Epithelial cell of esophagus (primary cell): ENCODE data around the gene TMEM235.
A peak's percentile ranks its signal among the peaks of the same experiment; 100 is the strongest.

Experiments used
- DNase-seq: peaks from one replicate; pipeline ENCODE4 v3.0.0; 2010; ENCODE audit warnings: low read depth
- H3K4me3 ChIP-seq: 2 replicates; pipeline ENCODE4 v1.5.1; 2011; ENCODE audit warnings: mild to moderate bottlenecking, low read length, control low read depth
- TF ChIP-seq, protein P1 (sequence below): IDR thresholded peaks from 2 replicates; pipeline ENCODE4 v1.5.1; 2011; ENCODE audit warnings: low read depth, mild to moderate bottlenecking, low read length, control low read depth, inconsistent platforms; ENCODE audit not compliant: insufficient read depth; ENCODE audit errors: missing control alignments

TMEM235 gene

DNA sequence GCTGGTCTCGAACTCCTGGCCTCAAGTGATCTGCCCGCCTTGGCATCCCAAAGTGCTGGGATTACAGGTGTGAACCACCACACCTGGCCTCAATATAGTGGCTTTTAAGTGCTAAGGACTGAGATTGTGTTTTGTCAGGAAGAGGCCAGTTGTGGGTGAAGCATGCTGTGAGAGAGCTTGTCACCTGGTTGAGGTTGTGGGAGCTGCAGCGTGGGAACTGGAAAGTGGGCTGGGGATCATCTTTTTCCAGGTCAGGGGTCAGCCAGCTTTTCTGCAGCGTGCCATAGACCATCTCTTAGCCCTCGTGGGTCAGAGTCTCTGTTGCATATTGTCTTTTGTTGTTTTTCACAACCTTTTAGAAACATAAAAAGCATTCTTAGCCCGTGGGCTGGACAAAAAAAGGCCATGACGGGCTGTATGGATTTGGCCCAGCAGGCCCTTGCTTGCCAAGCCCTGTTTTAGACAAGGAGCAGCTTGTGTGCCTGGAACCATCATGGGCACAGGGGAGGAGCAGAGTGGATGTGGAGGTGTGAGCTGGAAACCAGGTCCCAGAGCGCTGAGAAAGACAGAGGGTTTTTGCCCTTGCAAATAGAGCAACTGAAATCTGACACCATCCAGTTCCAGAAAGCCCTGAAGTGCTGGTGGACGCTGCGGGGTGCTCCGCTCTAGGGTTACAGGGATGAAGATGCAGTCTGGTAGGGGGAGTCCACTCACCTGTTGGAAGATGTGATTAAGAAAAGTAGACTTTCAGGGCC, 11.9 kb upstream of the TMEM235 start:
- no peak overlapping the region for H3K4me3 ChIP-seq
- peak; percentile 24 for DNase-seq
- TF ChIP-seq, protein P1, sequence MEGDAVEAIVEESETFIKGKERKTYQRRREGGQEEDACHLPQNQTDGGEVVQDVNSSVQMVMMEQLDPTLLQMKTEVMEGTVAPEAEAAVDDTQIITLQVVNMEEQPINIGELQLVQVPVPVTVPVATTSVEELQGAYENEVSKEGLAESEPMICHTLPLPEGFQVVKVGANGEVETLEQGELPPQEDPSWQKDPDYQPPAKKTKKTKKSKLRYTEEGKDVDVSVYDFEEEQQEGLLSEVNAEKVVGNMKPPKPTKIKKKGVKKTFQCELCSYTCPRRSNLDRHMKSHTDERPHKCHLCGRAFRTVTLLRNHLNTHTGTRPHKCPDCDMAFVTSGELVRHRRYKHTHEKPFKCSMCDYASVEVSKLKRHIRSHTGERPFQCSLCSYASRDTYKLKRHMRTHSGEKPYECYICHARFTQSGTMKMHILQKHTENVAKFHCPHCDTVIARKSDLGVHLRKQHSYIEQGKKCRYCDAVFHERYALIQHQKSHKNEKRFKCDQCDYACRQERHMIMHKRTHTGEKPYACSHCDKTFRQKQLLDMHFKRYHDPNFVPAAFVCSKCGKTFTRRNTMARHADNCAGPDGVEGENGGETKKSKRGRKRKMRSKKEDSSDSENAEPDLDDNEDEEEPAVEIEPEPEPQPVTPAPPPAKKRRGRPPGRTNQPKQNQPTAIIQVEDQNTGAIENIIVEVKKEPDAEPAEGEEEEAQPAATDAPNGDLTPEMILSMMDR, result no peak

DNA sequence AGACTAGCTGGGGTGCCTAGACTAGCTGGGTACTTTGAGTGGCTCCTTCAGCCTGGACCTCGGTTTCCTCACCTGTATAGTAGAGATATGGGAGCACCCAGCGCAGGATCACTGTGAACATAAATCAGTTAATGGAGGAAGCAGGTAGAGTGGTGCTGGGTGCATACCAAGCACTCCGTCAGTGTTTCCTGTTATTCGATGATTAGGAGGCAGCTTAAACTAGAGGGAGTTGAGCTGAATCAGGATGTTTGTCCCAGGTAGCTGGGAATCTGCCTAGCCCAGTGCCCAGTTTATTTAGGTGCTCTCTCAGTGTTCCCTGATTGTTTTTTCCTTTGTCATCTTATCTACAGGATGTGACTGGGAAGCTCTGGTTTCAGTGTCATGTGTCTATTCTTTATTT, 8.4 kb upstream of the TMEM235 start:
- H3K4me3 ChIP-seq, result no peak overlapping the region
- TF ChIP-seq, protein P1, result no peak
- DNase-seq, result no peak

DNA sequence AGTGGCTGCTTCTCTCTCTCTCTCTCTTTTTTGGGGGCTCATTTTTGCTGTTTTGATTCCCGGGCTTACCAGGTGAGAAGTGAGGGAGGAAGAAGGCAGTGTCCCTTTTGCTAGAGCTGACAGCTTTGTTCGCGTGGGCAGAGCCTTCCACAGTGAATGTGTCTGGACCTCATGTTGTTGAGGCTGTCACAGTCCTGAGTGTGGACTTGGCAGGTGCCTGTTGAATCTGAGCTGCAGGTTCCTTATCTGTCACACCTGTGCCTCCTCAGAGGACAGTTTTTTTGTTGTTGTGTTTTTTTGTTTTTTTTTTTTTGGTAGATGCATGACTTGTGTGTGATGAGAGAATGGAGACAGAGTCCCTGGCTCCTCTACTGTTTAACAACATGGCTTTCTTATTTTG, 7.7 kb upstream of the TMEM235 start:
- TF ChIP-seq, protein P1, result no peak
- H3K4me3 ChIP-seq, result no peak overlapping the region
- no peak for DNase-seq

DNA sequence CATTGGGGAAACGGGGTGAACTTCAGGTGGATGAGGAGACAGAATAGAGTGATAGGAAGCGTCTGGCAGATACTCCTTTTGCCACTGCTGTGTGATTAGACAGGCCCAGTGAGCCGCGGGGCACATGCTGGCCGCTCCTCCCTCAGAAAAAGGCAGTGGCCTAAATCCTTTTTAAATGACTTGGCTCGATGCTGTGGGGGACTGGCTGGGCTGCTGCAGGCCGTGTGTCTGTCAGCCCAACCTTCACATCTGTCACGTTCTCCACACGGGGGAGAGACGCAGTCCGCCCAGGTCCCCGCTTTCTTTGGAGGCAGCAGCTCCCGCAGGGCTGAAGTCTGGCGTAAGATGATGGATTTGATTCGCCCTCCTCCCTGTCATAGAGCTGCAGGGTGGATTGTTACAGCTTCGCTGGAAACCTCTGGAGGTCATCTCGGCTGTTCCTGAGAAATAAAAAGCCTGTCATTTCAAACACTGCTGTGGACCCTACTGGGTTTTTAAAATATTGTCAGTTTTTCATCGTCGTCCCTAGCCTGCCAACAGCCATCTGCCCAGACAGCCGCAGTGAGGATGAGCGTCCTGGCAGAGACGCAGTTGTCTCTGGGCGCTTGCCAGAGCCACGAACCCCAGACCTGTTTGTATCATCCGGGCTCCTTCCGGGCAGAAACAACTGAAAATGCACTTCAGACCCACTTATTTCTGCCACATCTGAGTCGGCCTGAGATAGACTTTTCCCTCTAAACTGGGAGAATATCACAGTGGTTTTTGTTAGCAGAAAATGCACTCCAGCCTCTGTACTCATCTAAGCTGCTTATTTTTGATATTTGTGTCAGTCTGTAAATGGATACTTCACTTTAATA, 7.0 kb upstream of the TMEM235 start:
- H3K4me3 ChIP-seq, result no peak overlapping the region
- no peak for DNase-seq
- TF ChIP-seq, protein P1, result no peak

DNA sequence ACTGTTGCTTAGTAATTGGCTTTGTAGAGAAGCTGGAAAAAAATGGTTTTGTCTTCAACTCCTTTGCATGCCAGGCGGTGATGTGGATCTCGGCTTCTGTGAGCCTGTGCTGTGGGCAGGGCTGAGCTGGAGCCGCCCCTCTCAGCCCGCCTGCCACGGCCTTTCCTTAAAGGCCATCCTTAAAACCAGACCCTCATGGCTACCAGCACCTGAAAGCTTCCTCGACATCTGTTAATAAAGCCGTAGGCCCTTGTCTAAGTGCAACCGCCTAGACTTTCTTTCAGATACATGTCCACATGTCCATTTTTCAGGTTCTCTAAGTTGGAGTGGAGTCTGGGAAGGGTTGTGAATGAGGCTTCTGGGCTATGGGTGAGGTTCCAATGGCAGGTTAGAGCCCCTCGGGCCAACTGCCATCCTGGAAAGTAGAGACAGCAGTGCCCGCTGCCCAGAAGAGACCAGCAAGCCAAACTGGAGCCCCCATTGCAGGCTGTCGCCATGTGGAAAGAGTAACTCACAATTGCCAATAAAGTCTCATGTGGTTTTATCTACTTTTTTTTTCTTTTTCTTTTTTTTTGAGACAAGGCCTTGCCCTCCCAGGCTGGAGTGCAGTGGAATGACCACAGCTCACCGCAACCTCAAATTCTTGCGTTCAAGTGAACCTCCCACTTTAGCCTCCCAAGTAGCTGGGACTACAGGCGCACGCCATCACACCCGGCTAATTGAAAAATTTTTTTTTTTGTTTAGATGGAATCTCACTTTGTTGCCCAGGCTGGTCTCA, 6.2 kb upstream of the TMEM235 start:
- no peak overlapping the region for H3K4me3 ChIP-seq
- DNase-seq, result no peak
- TF ChIP-seq, protein P1, result no peak

DNA sequence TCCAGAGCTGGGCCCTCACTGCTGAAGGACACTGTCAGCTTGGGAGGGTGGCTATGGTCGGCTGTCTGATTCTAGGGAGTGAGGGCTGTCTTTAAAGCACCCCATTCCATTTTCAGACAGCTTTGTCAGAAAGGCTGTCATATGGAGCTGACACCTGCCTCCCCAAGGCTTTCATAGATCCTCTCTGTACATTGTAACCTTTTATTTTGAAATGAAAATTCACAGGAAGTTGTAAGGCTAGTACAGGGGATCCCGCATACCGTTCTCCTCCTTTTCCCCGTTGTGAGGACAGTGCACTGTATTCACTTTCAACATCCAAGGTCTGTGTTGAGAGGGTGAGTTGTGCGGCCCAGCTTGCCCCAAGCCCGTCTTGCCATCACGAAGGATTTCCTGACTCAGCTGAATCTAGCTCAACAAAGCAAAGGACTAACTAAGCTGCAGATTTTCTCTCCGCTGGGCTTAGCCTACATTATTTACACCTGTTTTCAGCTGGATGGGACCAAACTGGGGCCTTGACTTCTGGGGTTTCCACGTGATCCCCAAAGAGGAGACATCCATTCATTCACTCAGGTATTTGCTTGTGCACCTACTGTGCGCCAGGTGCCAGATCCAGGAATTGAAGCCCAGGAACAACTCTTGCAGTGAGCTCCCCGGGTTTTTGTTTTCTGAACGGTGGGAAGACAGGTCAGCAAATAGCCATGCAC, 5.2 kb upstream of the TMEM235 start:
- no peak for DNase-seq
- TF ChIP-seq, protein P1, result no peak
- H3K4me3 ChIP-seq, result no peak overlapping the region
